K562 (cell line): ENCODE results near the gene SCFD2. TPM values are rescaled to one million over a fixed set of nuclear protein-coding genes. Genes with fewer than 3 reads are reported as not detected.
A peak's percentile ranks its signal among the peaks of the same experiment; 100 is the strongest.

ENCODE experiments used
- CBFA2T2 ChIP-seq: fragments of 450-650 bp; conservative IDR thresholded peaks from 2 replicates; pipeline ENCODE4 v1.6.1; 2017; ENCODE audit warnings: mild to moderate bottlenecking
- CREM ChIP-seq: IDR thresholded peaks from 2 replicates; pipeline ENCODE4 v1.6.1; 2014; ENCODE audit warnings: antibody characterized with exemption, low read depth
- DMBX1 ChIP-seq: fragments of 250-450 bp; sonication (Bioruptor Pico); IDR thresholded peaks from 2 replicates; pipeline ENCODE4 v1.8.0; 2022; ENCODE audit warnings: inconsistent platforms, mild to moderate bottlenecking, moderate library complexity, borderline replicate concordance
- EHMT2 ChIP-seq: fragments of 450-650 bp; IDR thresholded peaks from 2 replicates; pipeline ENCODE4 v1.6.1; 2018; ENCODE audit warnings: antibody characterized with exemption
- ETS2 ChIP-seq: IDR thresholded peaks from 2 replicates; pipeline ENCODE4 v1.6.1; 2016; ENCODE audit warnings: borderline replicate concordance, missing genetic modification characterization, mild to moderate bottlenecking, moderate library complexity, missing compliant biosample characterization; ENCODE audit not compliant: poor library complexity, severe bottlenecking
- HINFP ChIP-seq: fragments of 450-650 bp; conservative IDR thresholded peaks from 2 replicates; pipeline ENCODE4 v1.6.1; 2016; ENCODE audit warnings: missing genetic modification characterization, low read depth, mild to moderate bottlenecking, control low read depth, missing compliant biosample characterization
- HMGXB4 ChIP-seq: sonication (generic); formaldehyde crosslinking; IDR thresholded peaks from 2 replicates; pipeline ENCODE4 v1.8.1; 2023; ENCODE audit warnings: mild to moderate bottlenecking, missing genetic modification reagents
- HSF4 ChIP-seq: fragments of 250-450 bp; sonication (Bioruptor Pico); IDR thresholded peaks from 2 replicates; pipeline ENCODE4 v2.1.2; 2022; ENCODE audit warnings: mild to moderate bottlenecking, moderate library complexity, borderline replicate concordance
- KLF10 ChIP-seq: fragments of 250-450 bp; sonication (Bioruptor Pico); IDR thresholded peaks from 2 replicates; pipeline ENCODE4 v1.6.1; 2021; ENCODE audit warnings: matching md5 sums
- L3MBTL2 ChIP-seq: fragments of 450-650 bp; IDR thresholded peaks from 2 replicates; pipeline ENCODE4 v1.6.1; 2016; ENCODE audit warnings: mild to moderate bottlenecking, moderate library complexity
- MAX ChIP-seq: sonication (generic); formaldehyde crosslinking; IDR thresholded peaks from 2 replicates; pipeline ENCODE4 v1.9.0; 2022; ENCODE audit warnings: mild to moderate bottlenecking, missing genetic modification reagents
- MCM7 ChIP-seq, 2 experiments: fragments of 450-650 bp; IDR thresholded peaks; 2 replicates each; pipeline ENCODE4 v1.6.1; 2016 to 2018
- NR1H2 ChIP-seq: sonication (generic); formaldehyde crosslinking; IDR thresholded peaks from 2 replicates; pipeline ENCODE4 v1.4.0; 2020; ENCODE audit warnings: mild to moderate bottlenecking, missing genetic modification reagents
- PATZ1 ChIP-seq: fragments of 250-450 bp; sonication (Bioruptor Pico); IDR thresholded peaks from 2 replicates; pipeline ENCODE4 v1.5.0; 2020; ENCODE audit warnings: mild to moderate bottlenecking, borderline replicate concordance
- SOX6 ChIP-seq: fragments of 450-650 bp; IDR thresholded peaks from 2 replicates; pipeline ENCODE4 v1.6.1; 2014; ENCODE audit warnings: mild to moderate bottlenecking
- SRSF1 ChIP-seq: fragments of 200-400 bp; formaldehyde crosslinking; IDR thresholded peaks from 2 replicates; pipeline ENCODE4 v1.6.1; 2017; ENCODE audit warnings: mild to moderate bottlenecking, low read depth, low read length, moderate library complexity
- SRSF3 ChIP-seq: fragments of 200-400 bp; formaldehyde crosslinking; IDR thresholded peaks from 2 replicates; pipeline ENCODE4 v1.6.1; 2016; ENCODE audit warnings: mild to moderate bottlenecking, low read length, moderate library complexity; ENCODE audit not compliant: insufficient read depth
- TBL1XR1 ChIP-seq, 2 experiments: IDR thresholded peaks; 2 replicates each; pipeline ENCODE4 v1.6.1; 2012; ENCODE audit warnings: improper control_type of control experiment in 2 of 2, low read length in 2 of 2, mild to moderate bottlenecking in 1 of 2
- ZBTB17 ChIP-seq: fragments of 450-650 bp; formaldehyde crosslinking; IDR thresholded peaks from 2 replicates; pipeline ENCODE4 v1.4.0; 2020; ENCODE audit warnings: mild to moderate bottlenecking
- ZBTB43 ChIP-seq: sonication (generic); formaldehyde crosslinking; IDR thresholded peaks from 2 replicates; pipeline ENCODE4 v1.8.0; 2023; ENCODE audit warnings: mild to moderate bottlenecking, missing genetic modification reagents
- ZNF511 ChIP-seq: sonication (generic); formaldehyde crosslinking; IDR thresholded peaks from 2 replicates; pipeline ENCODE4 v1.8.0; 2022; ENCODE audit warnings: mild to moderate bottlenecking, missing genetic modification reagents
- polyA plus RNA-seq, 8 experiments: library from polyadenylated mRNA; depleted of rRNA in 4 of 8; stranded (reverse) in 5 of 8; unstranded in 3 of 8; fragments of >200 nt; fragmentation: Nextera tagmentation in 2 of 8; fragmentation: Illumina TruSeq in 1 of 8; extraction: Ambion mirVana in 2 of 8; extraction: Trizol in 1 of 8; gene quantifications; 2 replicates each; pipeline versions ENCODE4 v1.2.1 to v1.2.3, GENCODE V29; 2011 to 2014; ENCODE audit warnings: inconsistent platforms in 1 of 8, missing spikeins in 1 of 8
- total RNA-seq, 7 experiments: library from RNA; depleted of rRNA in 6 of 7; stranded (reverse); fragments of >200 nt in 6 of 7; fragmentation: Illumina TruSeq in 2 of 7; extraction: Trizol in 2 of 7; gene quantifications; 2 replicates each; pipeline versions ENCODE4 v1.2.1 to v1.2.3, GENCODE V29; 2011 to 2021; ENCODE audit warnings: low replicate concordance in 1 of 7

Gene SCFD2
- total and polyA plus RNA-seq, 9 of the 15 experiments (the other 6 are each of a cell fraction or from before 2014, with no cell fraction given): 5.7 to 30.3 (median 22.8) TPM

- TF ChIP-seq SRSF1: no peak
- TF ChIP-seq SRSF3: no peak
- TF ChIP-seq DMBX1: no peak
- TF ChIP-seq CREM: 0 out of 2 replicates have a peak, but pooled peaks have one; percentile 18
- TF ChIP-seq TBL1XR1 (IDR thresholded peaks at IDR 0.05; ENCODE audit: low read length in 2 of 2): no peak
- no peak for TF ChIP-seq ETS2 (tag)
- TF ChIP-seq EHMT2: no peak
- no peak for TF ChIP-seq HSF4 (CRISPR knock-in tag)
- TF ChIP-seq L3MBTL2: no peak
- no peak for TF ChIP-seq ZBTB43 (CRISPR knock-in tag)
- no peak for TF ChIP-seq SOX6
- TF ChIP-seq MCM7 (IDR thresholded peaks at IDR 0.05): no peak
- TF ChIP-seq KLF10 (CRISPR knock-in tag): no peak
- no peak for TF ChIP-seq NR1H2
- TF ChIP-seq HINFP: no peak
- TF ChIP-seq MAX (CRISPR knock-in tag): no peak
- TF ChIP-seq CBFA2T2: peak; percentile 72
- TF ChIP-seq ZNF511 (CRISPR knock-in tag): no peak
- TF ChIP-seq HMGXB4: no peak
- TF ChIP-seq ZBTB17 (CRISPR knock-in tag): no peak
- no peak for TF ChIP-seq PATZ1
Observed at GRCh38 chr4:53019485-53020382, 346.1 kb downstream of the SCFD2 start (continued).
